Caki2 (cell line): ENCODE measurements around the gene MAPKAPK2. TPM values are rescaled to one million over a fixed set of nuclear protein-coding genes. Genes with fewer than 3 reads are reported as not detected.
"Not testable (repeated sequence)": the region's sequence is repeated elsewhere in the genome, so short reads cannot be mapped to it uniquely, and the experiment has no call there.

Source experiments
- DNase-seq: peaks from one replicate; pipeline ENCODE4 v3.0.0-alpha.2; 2015; ENCODE audit warnings: low read depth
- in situ Hi-C: cut with HindIII; loops from 2 replicates; pipeline ENCODE4 v1.10.0; 2016; ENCODE audit warnings: low sequenced_read_pairs, low pct_unique_long_range_greater_than_20kb, mixed read lengths
- total RNA-seq: library from RNA; depleted of rRNA; stranded (reverse); fragments of >200 nt; shearing (Covaris generic); gene quantifications from 2 replicates; pipeline ENCODE4 v1.2.3, GENCODE V29; 2014; ENCODE audit warnings: low replicate concordance; rRNA removed

MAPKAPK2 gene
- total RNA-seq, 1 experiment from 2014 or later, result 30.9 TPM

DNA sequence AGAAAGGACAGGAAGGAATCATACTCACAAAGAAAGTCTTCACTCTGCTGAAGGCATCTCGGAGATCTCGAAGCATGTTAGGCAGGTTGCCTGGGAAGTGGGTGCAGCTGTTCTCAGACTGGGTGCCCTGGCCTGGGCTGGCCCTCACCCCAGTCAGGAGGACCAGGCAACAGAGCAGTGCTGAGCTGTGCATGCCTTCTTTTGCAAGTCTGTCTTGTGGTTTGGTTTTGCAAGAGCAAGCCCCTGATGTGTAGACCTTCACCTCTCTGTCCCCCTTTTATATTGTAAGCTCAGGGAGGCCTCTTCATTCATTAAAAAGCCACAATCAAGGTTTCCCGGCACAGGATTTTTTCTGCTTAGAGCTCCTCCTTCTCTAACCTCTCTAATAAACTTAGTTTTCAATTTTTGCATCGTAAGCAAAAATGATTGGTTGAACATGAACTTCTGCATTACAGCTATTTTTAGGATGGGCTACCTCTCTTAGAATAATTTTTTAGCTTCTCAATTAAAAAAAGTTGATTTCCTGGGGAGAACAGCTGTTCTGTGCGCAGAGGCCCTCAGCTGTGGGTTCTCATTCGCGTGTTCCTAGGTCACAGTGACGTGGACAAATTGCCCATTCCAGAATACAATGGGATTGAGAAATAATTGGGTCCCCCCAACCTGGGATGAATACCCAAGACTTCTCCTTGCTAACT, 87.7 kb downstream of the MAPKAPK2 start, which contains the start of gene IL10:
Gene IL10 (minus strand): TSS at position 252 of the 695 bp plus-strand sequence. CDS start 59 bp downstream, at position 193.
- no peak for DNase-seq
- in situ Hi-C loops, result no loop called here

DNA sequence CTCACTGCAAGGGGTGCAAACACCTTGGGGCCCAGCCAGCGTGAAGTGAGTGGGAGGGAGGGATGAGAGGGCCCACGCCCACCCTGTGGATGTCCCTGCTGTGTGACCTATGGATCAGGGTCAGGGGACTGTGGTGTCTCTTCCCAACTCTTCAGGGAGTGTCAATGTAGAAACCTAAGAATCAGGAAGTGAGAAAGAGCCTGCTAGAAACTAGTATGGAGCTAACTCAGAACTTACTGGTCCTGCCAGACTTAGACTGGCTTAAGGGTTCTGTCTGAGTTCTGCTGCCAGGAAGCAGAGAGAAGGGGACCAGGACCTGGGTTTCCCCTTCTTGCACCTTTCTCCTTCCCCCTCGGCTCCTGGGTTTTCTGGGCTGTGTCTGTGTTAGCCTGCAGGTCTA, 89.4 kb downstream of the MAPKAPK2 start:
- in situ Hi-C loops, result no loop called here
- DNase-seq, result no peak

DNA sequence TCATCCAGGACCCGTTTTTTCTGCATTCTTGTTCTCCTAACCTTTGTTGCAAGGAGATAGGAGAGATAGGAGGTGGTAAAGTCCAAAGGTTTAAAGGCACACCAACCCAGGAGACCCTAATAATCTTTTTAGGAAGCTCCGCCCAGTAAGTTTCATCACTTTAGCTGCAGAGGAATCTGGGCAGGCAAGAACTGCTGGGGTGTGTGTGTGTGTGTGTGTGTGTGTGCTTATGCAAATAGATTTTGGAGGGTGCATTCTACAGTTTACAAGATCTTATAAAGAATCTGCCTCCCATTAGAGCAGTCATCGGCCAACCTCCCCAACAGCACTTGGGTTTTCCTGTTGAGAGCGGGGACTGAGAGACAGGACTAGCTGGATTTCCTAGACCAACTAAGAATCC, 91.5 kb downstream of the MAPKAPK2 start:
- in situ Hi-C loops, result no loop called here

DNA sequence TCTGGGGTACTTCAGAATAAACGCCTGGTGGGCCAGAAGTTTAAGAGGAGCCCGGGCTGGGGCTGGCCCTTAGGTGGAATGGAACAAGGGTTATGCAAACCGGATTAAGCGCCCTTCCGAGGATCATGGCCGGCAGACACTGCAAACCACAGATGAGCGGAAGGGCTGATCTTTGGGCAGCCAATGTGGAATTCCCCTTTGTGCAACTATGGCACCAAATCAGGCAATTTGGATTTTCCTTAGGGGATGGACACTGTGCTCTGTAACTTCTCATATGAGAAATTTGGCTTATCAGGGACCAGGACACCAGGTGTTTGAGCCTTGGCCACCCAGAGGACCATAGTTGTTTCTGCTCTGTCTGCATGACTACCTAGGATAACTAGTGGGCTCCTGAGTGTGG, 93.3 kb downstream of the MAPKAPK2 start:
- no peak for DNase-seq
- in situ Hi-C loops, result no loop called here

More for the DNA sequence above, 91.5 kb downstream of the MAPKAPK2 start:
- DNase-seq, result no peak

DNA sequence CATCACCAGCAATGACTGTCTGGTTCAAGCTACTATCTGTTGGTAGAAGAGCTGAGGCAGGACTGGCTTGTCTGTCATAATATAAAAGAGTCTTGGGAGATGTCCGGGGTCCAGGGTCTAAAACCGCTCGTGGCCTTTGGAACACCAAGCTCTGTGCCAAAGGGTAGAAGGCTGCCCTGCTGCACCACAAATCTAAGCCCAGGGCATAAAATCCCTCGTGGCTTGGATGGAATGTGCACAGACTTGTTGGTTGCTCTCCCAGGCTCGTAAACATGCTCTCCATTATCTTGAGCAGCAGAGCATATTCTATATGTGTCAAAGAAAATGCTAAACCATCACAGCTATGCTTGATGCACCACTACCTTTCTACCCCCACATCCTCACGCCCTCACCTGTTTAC, 94.2 kb downstream of the MAPKAPK2 start:
- in situ Hi-C loops, DNase-seq: not testable (repeated sequence)

DNA sequence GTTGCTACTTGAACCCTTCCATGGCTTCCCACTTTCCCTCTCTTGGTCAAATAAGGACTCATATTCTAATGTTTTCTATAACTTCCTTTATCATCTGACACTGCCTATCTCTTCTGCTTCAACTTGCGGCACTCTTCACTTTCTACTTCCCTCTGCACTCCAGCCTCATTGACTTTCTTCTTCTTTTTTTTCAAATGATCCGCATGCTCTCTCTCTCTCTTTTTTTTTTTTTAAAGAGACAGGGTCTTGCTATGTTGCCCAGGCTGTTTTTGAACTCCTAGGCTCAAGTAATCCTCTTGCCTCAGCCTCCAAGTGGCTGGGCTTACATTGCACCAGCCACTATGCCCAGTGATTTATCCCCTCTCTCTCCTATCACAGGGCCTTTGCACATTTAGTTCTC, 94.9 kb downstream of the MAPKAPK2 start:
- in situ Hi-C loops, result no loop called here

DNA sequence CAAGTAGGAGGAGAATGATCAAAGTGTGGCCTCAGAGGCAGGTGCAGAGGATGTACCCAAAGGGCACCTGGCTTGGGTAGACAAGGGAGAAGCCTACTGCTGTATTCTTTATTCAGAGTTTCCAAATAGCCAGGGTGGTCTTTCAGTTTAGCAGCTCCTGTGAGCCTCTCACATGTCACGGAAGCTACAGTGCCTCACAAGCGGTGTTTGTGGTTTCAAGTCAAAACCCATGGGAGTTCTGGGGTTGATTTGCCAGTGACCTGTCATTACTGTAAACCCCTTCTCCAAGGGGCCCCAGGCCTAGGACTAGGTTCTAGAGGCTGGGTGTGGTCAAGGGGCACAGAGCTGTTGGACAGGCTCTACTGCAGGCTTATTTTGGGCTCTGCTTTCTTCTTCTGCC, 97.7 kb downstream of the MAPKAPK2 start:
- in situ Hi-C loops, result no loop called here
- no peak for DNase-seq

More for the DNA sequence above, 94.9 kb downstream of the MAPKAPK2 start:
- no peak for DNase-seq

DNA sequence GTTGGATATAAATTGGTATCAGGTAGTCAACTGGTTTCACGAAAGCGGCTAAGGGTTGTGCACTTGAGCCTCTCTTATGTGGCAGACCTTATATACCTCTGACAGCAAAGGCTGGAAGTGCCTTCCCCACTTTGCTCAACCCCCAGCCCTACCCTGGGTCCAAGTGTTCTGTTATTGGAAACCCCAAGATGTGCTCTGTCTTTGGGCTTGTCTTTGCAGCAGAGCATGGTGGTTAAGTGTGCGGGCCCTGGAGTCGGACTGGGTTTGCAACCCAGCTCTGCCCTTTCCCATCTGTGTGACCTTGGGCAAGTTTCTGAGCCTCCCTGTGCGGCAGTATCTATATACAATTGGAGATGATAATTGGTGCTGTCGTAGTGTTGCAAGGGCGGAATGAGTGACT, 98.8 kb downstream of the MAPKAPK2 start:
- DNase-seq, result no peak
- in situ Hi-C loops, result no loop called here

Other genes with a start within 250 kb of the MAPKAPK2 start
- 21.0 and 24.6 TPM in 2 replicates for gene IKBKE, start 214.4 kb upstream of the MAPKAPK2 start, total RNA-seq
- 0.09 and 0.47 TPM in 2 replicates for gene RASSF5, start 177.4 kb upstream of the MAPKAPK2 start, total RNA-seq
- gene EIF2D, start 72.4 kb upstream of the MAPKAPK2 start, total RNA-seq, result 59.5 and 63.7 TPM in 2 replicates
- gene DYRK3, start 49.4 kb upstream of the MAPKAPK2 start, total RNA-seq, result 5.1 and 9.2 TPM in 2 replicates
- gene IL19, start 85.9 kb downstream of the MAPKAPK2 start, total RNA-seq, result not detected in 2 replicates
- gene IL10, start 87.6 kb downstream of the MAPKAPK2 start, total RNA-seq, result not detected in 2 replicates
- gene IL20, start 180.7 kb downstream of the MAPKAPK2 start, total RNA-seq, result not detected in 2 replicates
- not detected in 2 replicates for gene IL24, start 212.5 kb downstream of the MAPKAPK2 start, total RNA-seq
- gene FCMR, start 237.0 kb downstream of the MAPKAPK2 start, total RNA-seq, result not detected in 2 replicates